Keratinocyte (primary cell): ENCODE measurements around the gene ERBIN. TPM values are rescaled to one million over a fixed set of nuclear protein-coding genes. Genes with fewer than 3 reads are reported as not detected.

Source experiments
- DNase-seq: peaks from one replicate; pipeline ENCODE4 v3.0.0-alpha.2; 2011; ENCODE audit warnings: low read depth, missing footprints, low spot score
- FAIRE-seq: peaks from 2 replicates; lab custom pipeline; 2011; peaks lifted over from hg19 to GRCh38; lab: Jason Lieb, UNC
- H2AFZ ChIP-seq: 2 replicates; pipeline ENCODE4 v1.6.0; 2012; ENCODE audit warnings: low read length, control low read depth, inconsistent platforms; ENCODE audit not compliant: control insufficient read depth
- H3K27ac ChIP-seq: 2 replicates; pipeline ENCODE4 v1.5.1; 2011; ENCODE audit warnings: low read length; ENCODE audit not compliant: control insufficient read depth, insufficient read depth
- H3K27me3 ChIP-seq: 3 replicates; pipeline ENCODE4 v1.6.0; 2011; ENCODE audit warnings: low read length; ENCODE audit not compliant: control insufficient read depth, insufficient read depth; ENCODE audit errors: extremely low read depth
- H3K36me3 ChIP-seq, 2 experiments: 2 replicates in 1 of 2; 3 replicates in 1 of 2; pipeline ENCODE4 v1.5.1; 2011; ENCODE audit warnings: low read length in 2 of 2, mild to moderate bottlenecking in 1 of 2; ENCODE audit not compliant: control insufficient read depth in 2 of 2, insufficient read depth in 2 of 2; ENCODE audit errors: extremely low read depth in 1 of 2
- H3K4me1 ChIP-seq: 3 replicates; pipeline ENCODE4 v1.5.1; 2011; ENCODE audit warnings: low read length; ENCODE audit not compliant: control insufficient read depth, insufficient read depth; ENCODE audit errors: extremely low read depth
- H3K4me2 ChIP-seq: 3 replicates; pipeline ENCODE4 v1.6.0; 2011; ENCODE audit warnings: low read depth, low read length; ENCODE audit not compliant: control insufficient read depth, insufficient read depth; ENCODE audit errors: extremely low read depth
- H3K4me3 ChIP-seq, 3 experiments: fragments of 200-600 bp in 1 of 3; sonication (generic) in 1 of 3; 2 replicates in 2 of 3; 3 replicates in 1 of 3; pipeline ENCODE4 v1.5.1; 2011 to 2016; ENCODE audit warnings: low read length in 3 of 3, mild to moderate bottlenecking in 3 of 3, control low read depth in 2 of 3, inconsistent platforms in 1 of 3, low read depth in 1 of 3, mixed read lengths in 1 of 3, mixed run types in 1 of 3, moderate library complexity in 1 of 3; ENCODE audit not compliant: control insufficient read depth in 2 of 3, insufficient read depth in 2 of 3; ENCODE audit errors: extremely low read depth in 1 of 3
- H3K79me2 ChIP-seq: 2 replicates; pipeline ENCODE4 v1.6.0; 2012; ENCODE audit warnings: low read length; ENCODE audit not compliant: control insufficient read depth, insufficient read depth
- H3K9ac ChIP-seq: 3 replicates; pipeline ENCODE4 v1.6.0; 2011; ENCODE audit warnings: low read length; ENCODE audit not compliant: control insufficient read depth, insufficient read depth; ENCODE audit errors: extremely low read depth
- H3K9me1 ChIP-seq: 3 replicates; pipeline ENCODE4 v1.6.0; 2011; ENCODE audit warnings: low read length; ENCODE audit not compliant: control insufficient read depth, insufficient read depth; ENCODE audit errors: extremely low read depth
- H3K9me3 ChIP-seq: 2 replicates; pipeline ENCODE4 v1.5.1; 2012; ENCODE audit warnings: low read depth, low read length; ENCODE audit not compliant: control insufficient read depth
- H4K20me1 ChIP-seq: 3 replicates; pipeline ENCODE4 v1.6.0; 2011; ENCODE audit warnings: low read length; ENCODE audit not compliant: control insufficient read depth, insufficient read depth; ENCODE audit errors: extremely low read depth
- CTCF ChIP-seq, 3 experiments: IDR thresholded peaks in 1 of 3; conservative IDR thresholded peaks in 1 of 3; optimal IDR thresholded peaks in 1 of 3; 2 replicates in 2 of 3; 3 replicates in 1 of 3; pipeline versions ENCODE3 to v1.5.1; 2011; ENCODE audit warnings: low read length in 3 of 3, mild to moderate bottlenecking in 3 of 3, moderate library complexity in 2 of 3, control low read depth in 1 of 3, inconsistent platforms in 1 of 3; ENCODE audit not compliant: insufficient read depth in 2 of 3; ENCODE audit errors: extremely low read depth in 1 of 3
- EZH2 ChIP-seq: IDR thresholded peaks from one replicate; pipeline ENCODE4 v1.6.1; 2012; ENCODE audit warnings: inconsistent platforms, mild to moderate bottlenecking, low read length, moderate library complexity
- dilution Hi-C: fragments of 300-500 bp; cut with MboI; formaldehyde crosslinking; loops from one replicate; pipeline ENCODE4 v1.7.0; 2020; ENCODE audit warnings: low sequenced_read_pairs; ENCODE audit not compliant: extremely low pct_ligation_motif_present
- polyA plus RNA-seq, 5 experiments: library from polyadenylated mRNA; depleted of rRNA in 3 of 5; stranded (reverse) in 3 of 5; stranded (forward) in 1 of 5; unstranded in 1 of 5; fragments of >200 nt; gene quantifications; 1 replicate in 1 of 5; 2 replicates in 3 of 5; 3 replicates in 1 of 5; pipeline versions ENCODE4 v1.2.1 to v1.2.3, GENCODE V29; 2011 to 2012; ENCODE audit warnings: missing spikeins in 2 of 5, low read depth in 1 of 5, low replicate concordance in 1 of 5

The ERBIN gene
- polyA plus RNA-seq, 1 donor (not counting 4 experiments of a cell fraction or from before 2014, with no cell fraction given): 30.6 TPM

- H3K79me2 ChIP-seq: peaks cover 73% of the 10 kb centered on the region
- H3K9ac ChIP-seq: peak overlapping the region; percentile 97
- H3K4me1 ChIP-seq: peaks cover 11% of the 10 kb centered on the region
- H3K4me2 ChIP-seq: peak overlapping the region; percentile 95
- no peaks in the 10 kb centered on the region for H3K36me3 ChIP-seq
- TF ChIP-seq CTCF (optimal IDR thresholded peaks at IDR 0.05 in 1 of 3, IDR thresholded peaks at IDR 0.05 in 1 of 3, conservative IDR thresholded peaks at IDR 0.05 in 1 of 3; ENCODE audit: extremely low read depth in 1 of 3, insufficient read depth in 2 of 3, low read length in 3 of 3) (no peak), EZH2 (no peak)
- no peaks in the 10 kb centered on the region for H3K9me3 ChIP-seq
- H3K27ac ChIP-seq: peak overlapping the region; percentile 97
- H3K27me3 ChIP-seq: no peaks in the 10 kb centered on the region
- H2AFZ ChIP-seq: no peak overlapping the region
- DNase-seq (no peak), FAIRE-seq (no peak)
- H3K9me1 ChIP-seq: no peaks in the 10 kb centered on the region
- peak overlapping the region; percentile 80 to 98 (median 95) for H3K4me3 ChIP-seq
- dilution Hi-C loops: no loop called here
- H4K20me1 ChIP-seq: peaks cover 6% of the 10 kb centered on the region
Measured at GRCh38 chr5:65928860-65929259, 2.5 kb downstream of the ERBIN start.

GRCh38 chr5:65932676-65933075 lies 6.3 kb downstream of the ERBIN start:
- FAIRE-seq (no peak), DNase-seq (no peak)
- H2AFZ ChIP-seq: no peak overlapping the region
- peaks cover 7% of the 10 kb centered on the region for H3K4me1 ChIP-seq
- TF ChIP-seq CTCF (optimal IDR thresholded peaks at IDR 0.05 in 1 of 3, IDR thresholded peaks at IDR 0.05 in 1 of 3, conservative IDR thresholded peaks at IDR 0.05 in 1 of 3; ENCODE audit: extremely low read depth in 1 of 3, insufficient read depth in 2 of 3, low read length in 3 of 3): no peak
- TF ChIP-seq EZH2: no peak
- no peak overlapping the region for H3K4me3 ChIP-seq
- H3K4me2 ChIP-seq: no peak overlapping the region
- no peaks in the 10 kb centered on the region for H3K27me3 ChIP-seq
- dilution Hi-C loops: no loop called here
- no peak overlapping the region for H3K9ac ChIP-seq
- H3K79me2 ChIP-seq: peaks cover 99% of the 10 kb centered on the region
- peaks cover 6% of the 10 kb centered on the region for H4K20me1 ChIP-seq
- no peaks in the 10 kb centered on the region for H3K36me3 ChIP-seq
- H3K27ac ChIP-seq: no peak overlapping the region
- no peaks in the 10 kb centered on the region for H3K9me1 ChIP-seq
- H3K9me3 ChIP-seq: no peaks in the 10 kb centered on the region
